Esophagus squamous epithelium (tissue), 4 donors: ENCODE data around the gene RAB44.

ENCODE experiments used
- POLR2A ChIP-seq, 4 donors: fragments of 450-650 bp; IDR thresholded peaks; one replicate each; pipeline ENCODE4 v1.6.1; 2017; ENCODE audit warnings: antibody characterized with exemption in 4 of 4, mild to moderate bottlenecking in 4 of 4, moderate library complexity in 3 of 4
- TF ChIP-seq, protein P1 (sequence below), 6 experiments: fragments of 450-650 bp in 4 of 6; fragments of 200-600 bp in 2 of 6; sonication (generic) in 2 of 6; IDR thresholded peaks; one replicate each; pipeline ENCODE4 v1.5.1; 2016 to 2019; ENCODE audit warnings: antibody characterized with exemption in 6 of 6, mild to moderate bottlenecking in 4 of 6, moderate library complexity in 4 of 6

DNA sequence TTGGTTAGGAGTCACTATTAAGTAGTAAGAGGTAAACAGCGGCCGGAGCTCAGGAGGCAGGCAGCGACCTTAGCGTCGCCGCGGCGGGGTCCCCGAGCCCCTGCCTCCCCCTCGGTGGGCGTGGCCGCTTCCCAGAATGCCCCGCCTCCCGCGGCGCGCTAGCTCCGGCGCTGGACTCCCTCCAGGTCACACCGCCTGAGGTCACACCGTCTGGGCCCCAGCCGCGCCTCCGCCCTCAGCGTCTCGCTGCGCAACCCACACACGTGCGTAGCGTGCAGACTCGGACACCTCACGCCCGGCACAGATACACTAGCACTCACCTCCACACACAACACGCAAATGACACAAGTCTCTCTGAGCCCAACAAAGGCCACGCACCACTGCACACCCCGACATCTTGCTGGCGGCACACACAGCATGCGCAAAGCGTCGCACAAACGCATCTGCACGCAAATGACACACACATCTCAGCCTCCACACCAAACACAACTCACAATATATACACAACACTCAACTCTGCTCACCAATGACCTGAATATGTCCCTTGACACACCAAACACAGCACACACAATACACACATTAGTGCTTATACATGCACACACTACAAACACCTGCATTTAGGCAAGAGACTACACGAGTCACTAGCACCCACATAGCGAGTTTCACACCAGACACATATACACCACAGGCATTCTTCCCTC is 36.7 kb upstream of the RAB44 start:
- TF ChIP-seq, protein P1, sequence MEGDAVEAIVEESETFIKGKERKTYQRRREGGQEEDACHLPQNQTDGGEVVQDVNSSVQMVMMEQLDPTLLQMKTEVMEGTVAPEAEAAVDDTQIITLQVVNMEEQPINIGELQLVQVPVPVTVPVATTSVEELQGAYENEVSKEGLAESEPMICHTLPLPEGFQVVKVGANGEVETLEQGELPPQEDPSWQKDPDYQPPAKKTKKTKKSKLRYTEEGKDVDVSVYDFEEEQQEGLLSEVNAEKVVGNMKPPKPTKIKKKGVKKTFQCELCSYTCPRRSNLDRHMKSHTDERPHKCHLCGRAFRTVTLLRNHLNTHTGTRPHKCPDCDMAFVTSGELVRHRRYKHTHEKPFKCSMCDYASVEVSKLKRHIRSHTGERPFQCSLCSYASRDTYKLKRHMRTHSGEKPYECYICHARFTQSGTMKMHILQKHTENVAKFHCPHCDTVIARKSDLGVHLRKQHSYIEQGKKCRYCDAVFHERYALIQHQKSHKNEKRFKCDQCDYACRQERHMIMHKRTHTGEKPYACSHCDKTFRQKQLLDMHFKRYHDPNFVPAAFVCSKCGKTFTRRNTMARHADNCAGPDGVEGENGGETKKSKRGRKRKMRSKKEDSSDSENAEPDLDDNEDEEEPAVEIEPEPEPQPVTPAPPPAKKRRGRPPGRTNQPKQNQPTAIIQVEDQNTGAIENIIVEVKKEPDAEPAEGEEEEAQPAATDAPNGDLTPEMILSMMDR (IDR thresholded peaks at IDR 0.05), result no peak
- TF ChIP-seq POLR2A (IDR thresholded peaks at IDR 0.05), result no peak
